ENCODE results near the gene PLA2G12A. TPM values are rescaled to one million over a fixed set of nuclear protein-coding genes. Genes with fewer than 3 reads are reported as not detected.

The PLA2G12A gene
- total and polyA plus RNA-seq, 2 experiments from 2014 or later = 35.9 to 96.9 TPM

- Histone ChIP-seq H3K27me3 (no peaks in the 10 kb centered on the region), H3K4me3 (no peak overlapping the region), H3K36me3 (no peaks in the 10 kb centered on the region), H3K9me3 (ENCODE audit: low read depth) (no peaks in the 10 kb centered on the region), H3K4me1 (ENCODE audit: low read depth) (no peaks in the 10 kb centered on the region), H3K27ac (peak overlapping the region; percentile 58)
- DNase-seq (ENCODE audit: low read depth in 1 of 2, low spot score in 1 of 2) = peak; percentile 34 to 67
- no peak for TF ChIP-seq CTCF (IDR thresholded peaks at IDR 0.05; ENCODE audit: low read depth, low read length)
Observed at GRCh38 chr4:109735566-109736365, 5.9 kb upstream of the PLA2G12A start.

GRCh38 chr4:109733728-109734127 is 3.9 kb upstream of the PLA2G12A start:
- no peak overlapping the region for H3K27ac ChIP-seq
- H3K4me3 ChIP-seq = no peak overlapping the region
- no peak for TF ChIP-seq CTCF (IDR thresholded peaks at IDR 0.05; ENCODE audit: low read depth, low read length)
- no peaks in the 10 kb centered on the region for H3K4me1 ChIP-seq (ENCODE audit: low read depth)
- no peak for DNase-seq (ENCODE audit: low read depth in 1 of 2, low spot score in 1 of 2)
- H3K9me3 ChIP-seq (ENCODE audit: low read depth) = no peaks in the 10 kb centered on the region
- no peaks in the 10 kb centered on the region for H3K27me3 ChIP-seq
- H3K36me3 ChIP-seq = no peaks in the 10 kb centered on the region

GRCh38 chr4:109730619-109731545 is 1.0 kb upstream of the PLA2G12A start:
- peak overlapping the region; percentile 57 for H3K4me3 ChIP-seq
- no peaks in the 10 kb centered on the region for H3K27me3 ChIP-seq
- no peaks in the 10 kb centered on the region for H3K36me3 ChIP-seq
- H3K9me3 ChIP-seq (ENCODE audit: low read depth) = no peaks in the 10 kb centered on the region
- H3K27ac ChIP-seq = peak overlapping the region; percentile 23
- no peak for TF ChIP-seq CTCF (IDR thresholded peaks at IDR 0.05; ENCODE audit: low read depth, low read length)
- H3K4me1 ChIP-seq (ENCODE audit: low read depth) = peaks cover 4% of the 10 kb centered on the region
- DNase-seq (ENCODE audit: low read depth in 1 of 2, low spot score in 1 of 2) = peak in 1 of 2 donors; percentile 12

GRCh38 chr4:109729117-109729717 is 653 bp downstream of the PLA2G12A start:
- Histone ChIP-seq H3K4me1 (ENCODE audit: low read depth) (peaks cover 4% of the 10 kb centered on the region), H3K27ac (peak overlapping the region; percentile 36), H3K36me3 (no peaks in the 10 kb centered on the region), H3K4me3 (peak overlapping the region; percentile 57), H3K27me3 (no peaks in the 10 kb centered on the region), H3K9me3 (ENCODE audit: low read depth) (no peaks in the 10 kb centered on the region)
- DNase-seq (ENCODE audit: low read depth in 1 of 2, low spot score in 1 of 2) = peak; percentile 13 to 32
- no peak for TF ChIP-seq CTCF (IDR thresholded peaks at IDR 0.05; ENCODE audit: low read depth, low read length)

GRCh38 chr4:109728385-109728784 is 1.5 kb downstream of the PLA2G12A start:
- TF ChIP-seq CTCF (IDR thresholded peaks at IDR 0.05; ENCODE audit: low read depth, low read length) = no peak
- Histone ChIP-seq H3K27ac (no peak overlapping the region), H3K4me3 (peak overlapping the region; percentile 57), H3K4me1 (ENCODE audit: low read depth) (peaks cover 4% of the 10 kb centered on the region), H3K27me3 (no peaks in the 10 kb centered on the region), H3K9me3 (ENCODE audit: low read depth) (no peaks in the 10 kb centered on the region), H3K36me3 (no peaks in the 10 kb centered on the region)
- DNase-seq (ENCODE audit: low read depth in 1 of 2, low spot score in 1 of 2) = no peak

Measured in cardiac muscle cell (in vitro differentiated cells and primary cell).